GM12878 (cell line): ENCODE measurements around the gene CD82. TPM values are rescaled to one million over a fixed set of nuclear protein-coding genes. Genes with fewer than 3 reads are reported as not detected.

ENCODE experiments used
- ATAC-seq: fragments of 200-7000 bp; cut with Tn5 transposase; 3 replicates; pipeline ENCODE4 v1.9.1; 2020; ENCODE audit warnings: mild to moderate bottlenecking, moderate library complexity
- BruUV-seq: library from RNA; stranded (reverse); fragments of 400-500 nt; replicated peaks from 2 replicates; lab custom pipeline; 2021; lab: Mats Ljungman, UMichigan
- CTCF ChIA-PET: fragments of 300-600 bp; sonication (Branson Sonifier 250); formaldehyde crosslinking; extraction: SDS; loops from one replicate; lab custom pipeline; 2021; ENCODE audit warnings: inconsistent platforms; lab: Yijun Ruan, JAX
- POLR2A ChIA-PET: fragments of 350-600 bp; formaldehyde crosslinking; extraction: SDS; loops from one replicate; lab custom pipeline; 2021; ENCODE audit warnings: inconsistent platforms; lab: Charles Lee
- RAD21 ChIA-PET: fragments of 300-600 bp; sonication (Branson Sonifier 250); formaldehyde crosslinking; loops from one replicate; lab custom pipeline; 2023; ENCODE audit warnings: antibody characterized with exemption; ENCODE audit not compliant: unreplicated experiment; lab: Charles Lee
- SMC1A ChIA-PET: fragments of 300-600 bp; sonication (Branson Sonifier 250); formaldehyde crosslinking; loops from one replicate; lab custom pipeline; 2023; ENCODE audit not compliant: unreplicated experiment, uncharacterized antibody; lab: Charles Lee
- DNase-seq: peaks from one replicate; pipeline ENCODE4 v3.0.0-alpha.2; 2011; ENCODE audit warnings: low read depth, low spot score
- FAIRE-seq: peaks from 3 replicates; lab custom pipeline; 2011; peaks lifted over from hg19 to GRCh38; lab: Jason Lieb, UNC
- H2AFZ ChIP-seq: 2 replicates; pipeline ENCODE4 v1.6.0; 2011; ENCODE audit warnings: low read depth, low read length, control low read depth; ENCODE audit not compliant: control insufficient read depth
- H3K27ac ChIP-seq: 2 replicates; pipeline ENCODE4 v1.5.1; 2011; ENCODE audit warnings: control low read depth; ENCODE audit not compliant: control insufficient read depth, insufficient read depth
- H3K27me3 ChIP-seq, 2 experiments: replicated peaks in 1 of 2; 2 replicates each; pipeline versions ENCODE4 v1.6.0 to v1.6.1; 2011; ENCODE audit warnings: low read length in 1 of 2; ENCODE audit not compliant: control insufficient read depth in 2 of 2, insufficient read depth in 2 of 2
- H3K36me3 ChIP-seq, 2 experiments: 2 replicates each; pipeline ENCODE4 v1.5.1; 2011; ENCODE audit warnings: low read length in 1 of 2; ENCODE audit not compliant: control insufficient read depth in 2 of 2, insufficient read depth in 2 of 2
- H3K4me1 ChIP-seq: 2 replicates; pipeline ENCODE4 v1.6.1; 2011; ENCODE audit warnings: mild to moderate bottlenecking, low read length, moderate library complexity, mixed read lengths; ENCODE audit not compliant: control insufficient read depth, insufficient read depth
- H3K4me2 ChIP-seq: 2 replicates; pipeline ENCODE4 v1.6.0; 2011; ENCODE audit warnings: control low read depth; ENCODE audit not compliant: control insufficient read depth, insufficient read depth
- H3K4me3 ChIP-seq: fragments of 200-600 bp; sonication (generic); 2 replicates; pipeline ENCODE4 v1.5.1; 2016
- H3K79me2 ChIP-seq: 2 replicates; pipeline ENCODE4 v1.6.0; 2011; ENCODE audit warnings: low read length; ENCODE audit not compliant: control insufficient read depth, insufficient read depth
- H3K9ac ChIP-seq: 2 replicates; pipeline ENCODE4 v1.8.0; 2011; ENCODE audit warnings: low read length, control low read depth, mixed read lengths; ENCODE audit not compliant: control insufficient read depth, insufficient read depth
- H3K9me3 ChIP-seq: replicated peaks from 3 replicates; pipeline ENCODE4 v1.5.1; 2011; ENCODE audit warnings: mild to moderate bottlenecking, low read length; ENCODE audit not compliant: control insufficient read depth, insufficient read depth
- H4K20me1 ChIP-seq: 2 replicates; pipeline ENCODE4 v1.6.0; 2011; ENCODE audit not compliant: control insufficient read depth, insufficient read depth
- BCL11A ChIP-seq: IDR thresholded peaks from 2 replicates; pipeline ENCODE4 v1.6.1; 2011; ENCODE audit warnings: low read depth, low read length
- BRCA1 ChIP-seq: IDR thresholded peaks from 2 replicates; pipeline ENCODE4 v1.6.1; 2011; ENCODE audit warnings: low read depth, low read length, improper control_type of control experiment
- DPF2 ChIP-seq: fragments of 450-650 bp; IDR thresholded peaks from 2 replicates; pipeline ENCODE4 v1.6.1; 2017; ENCODE audit warnings: mild to moderate bottlenecking
- POLR2A ChIP-seq: IDR thresholded peaks from 2 replicates; pipeline ENCODE4 v1.6.1; 2011; ENCODE audit warnings: low read depth, mild to moderate bottlenecking, low read length
- POLR2AphosphoS2 ChIP-seq: IDR thresholded peaks from 2 replicates; pipeline ENCODE4 v1.6.1; 2011; ENCODE audit warnings: low read depth, mild to moderate bottlenecking, low read length, improper control_type of control experiment, moderate library complexity
- SIX5 ChIP-seq: IDR thresholded peaks from 2 replicates; pipeline ENCODE4 v1.6.1; 2011; ENCODE audit warnings: mild to moderate bottlenecking, low read depth, low read length, moderate library complexity; ENCODE audit not compliant: severe bottlenecking
- WRNIP1 ChIP-seq: IDR thresholded peaks from 2 replicates; pipeline ENCODE4 v1.6.1; 2011; ENCODE audit warnings: low read depth, low read length, improper control_type of control experiment, borderline replicate concordance
- YBX1 ChIP-seq: fragments of 450-650 bp; IDR thresholded peaks from 2 replicates; pipeline ENCODE4 v1.6.1; 2016; ENCODE audit warnings: antibody characterized with exemption
- YY1 ChIP-seq: IDR thresholded peaks from 2 replicates; pipeline ENCODE4 v1.6.1; 2011; ENCODE audit warnings: low read depth, mild to moderate bottlenecking, low read length
- ZNF207 ChIP-seq: fragments of 450-650 bp; IDR thresholded peaks from 2 replicates; pipeline ENCODE4 v1.6.1; 2014; ENCODE audit warnings: antibody characterized with exemption, mild to moderate bottlenecking, borderline replicate concordance
- ZNF217 ChIP-seq: fragments of 450-650 bp; IDR thresholded peaks from 2 replicates; pipeline ENCODE4 v1.6.1; 2017; ENCODE audit warnings: antibody characterized with exemption, mild to moderate bottlenecking
- WGBS: methylation state at CpG from one replicate; pipeline ENCODE4 v1.1.6; 2016; ENCODE audit warnings: low lambda C conversion rate; ENCODE audit not compliant: insufficient replicate concordance, insufficient coverage; ENCODE audit errors: missing lambda C conversion rate; 5-methylcytosine and 5-hydroxymethylcytosine counted together
- in situ Hi-C: fragments of 300-500 bp; cut with MboI; formaldehyde crosslinking; loops from 9 replicates; pipeline ENCODE4 v1.14.3; 2018; ENCODE audit warnings: mixed read lengths
- intact Hi-C: fragments of 100-400 bp; cut with micrococcal nuclease; formaldehyde crosslinking; loops from one replicate; pipeline ENCODE4 v1.14.2; 2022; ENCODE audit not compliant: unreplicated experiment
- polyA plus RNA-seq, 11 experiments: library from polyadenylated mRNA; depleted of rRNA in 4 of 11; unstranded in 6 of 11; stranded (reverse) in 5 of 11; fragments of >200 nt; fragmentation: Nextera tagmentation in 4 of 11; fragmentation: Illumina TruSeq in 1 of 11; extraction: Ambion mirVana in 4 of 11; extraction: Trizol in 1 of 11; gene quantifications; 1 replicate in 1 of 11; 2 replicates in 10 of 11; pipeline versions ENCODE4 v1.2.1 to v1.2.3, GENCODE V29; 2011 to 2016; ENCODE audit warnings: inconsistent platforms in 2 of 11, missing spikeins in 2 of 11, low read depth in 1 of 11
- total RNA-seq, 4 experiments: library from RNA; depleted of rRNA in 3 of 4; stranded (reverse); fragments of >200 nt in 3 of 4; fragmentation: Illumina TruSeq in 1 of 4; extraction: Trizol in 1 of 4; gene quantifications; 2 replicates each; pipeline versions ENCODE4 v1.2.1 to v1.2.3, GENCODE V29; 2013 to 2021
- TF ChIP-seq, protein P1 (sequence below): fragments of 450-650 bp; IDR thresholded peaks from 2 replicates; pipeline ENCODE4 v1.6.1; 2017; ENCODE audit warnings: mild to moderate bottlenecking, moderate library complexity
- TF ChIP-seq, protein P2 (sequence below): fragments of 450-650 bp; IDR thresholded peaks from 2 replicates; pipeline ENCODE4 v1.6.1; 2017; ENCODE audit warnings: mild to moderate bottlenecking
- TF ChIP-seq, protein P3 (sequence below), 3 experiments: IDR thresholded peaks in 2 of 3; conservative IDR thresholded peaks in 1 of 3; 2 replicates each; pipeline ENCODE4 v1.5.1; 2011; ENCODE audit warnings: low read depth in 3 of 3, low read length in 3 of 3, mild to moderate bottlenecking in 3 of 3, control low read depth in 2 of 3, moderate library complexity in 2 of 3, inconsistent platforms in 1 of 3, mixed read lengths in 1 of 3; ENCODE audit not compliant: control insufficient read depth in 2 of 3, insufficient read depth in 1 of 3; ENCODE audit errors: extremely low read depth in 1 of 3

The CD82 gene
- total and polyA plus RNA-seq, 10 of the 15 experiments (the other 5 are each of a cell fraction or from before 2014, with no cell fraction given) = 5.2 to 180 (median 84.7) TPM

DNA sequence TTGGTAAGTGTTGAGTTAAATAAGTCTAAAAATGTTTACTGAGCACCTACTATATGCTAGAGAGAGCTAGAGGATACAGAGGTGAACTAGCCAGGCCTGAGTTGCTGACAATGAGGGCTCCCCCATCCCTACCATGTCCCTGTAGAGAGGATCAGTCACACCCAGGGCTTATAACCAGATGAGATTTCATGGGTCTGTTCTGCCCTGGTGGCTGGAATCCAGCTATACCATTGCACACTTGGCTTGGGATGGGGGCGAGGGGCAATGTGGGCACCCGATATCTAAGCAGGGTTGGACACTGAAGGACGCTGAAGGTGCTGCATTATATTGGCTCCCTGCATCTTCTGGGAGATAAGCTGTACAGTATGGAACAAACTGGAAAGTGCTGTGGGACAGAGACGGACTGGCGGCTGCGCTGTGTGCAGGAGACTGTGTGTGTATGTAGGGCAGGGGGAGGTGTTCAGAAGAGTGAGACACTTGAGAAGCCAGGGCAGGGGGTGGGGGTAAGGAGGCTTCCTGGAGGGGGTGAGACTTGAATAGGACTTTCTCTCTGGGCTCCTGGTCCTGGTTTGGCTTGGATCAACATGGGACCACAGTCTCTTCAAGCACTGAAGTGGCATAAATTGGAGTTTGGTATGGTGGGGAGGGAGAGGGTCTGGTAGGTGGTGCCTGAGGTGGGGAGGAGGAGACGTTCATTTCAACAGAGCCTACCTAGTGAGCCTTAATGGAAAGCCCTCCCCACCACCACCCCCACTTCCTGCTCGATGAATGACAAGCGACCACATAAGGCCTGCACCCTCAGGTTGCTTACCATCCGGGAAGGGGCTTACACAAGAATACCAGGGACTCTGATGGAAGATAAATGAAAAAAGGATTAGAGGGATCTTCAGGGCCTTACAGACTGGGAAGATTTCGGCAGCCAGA, 1.8 kb downstream of the CD82 start:
- no peaks in the 10 kb centered on the region for H4K20me1 ChIP-seq
- in situ Hi-C loops = loop anchor here (5.0 kb wide), 1 partner anchor 40 kb away; no protein-coding TSS in a partner anchor
- peaks cover 67% of the 10 kb centered on the region for H3K79me2 ChIP-seq
- 9% methylated on average over 11 of the region's 11 CpGs for WGBS
- peak overlapping the region; percentile 83 for H3K27ac ChIP-seq
- ChIA-PET POLR2A (interaction anchor here (2.3 to 23.1 kb wide), 4 partner anchors 7 to 45 kb away, joined by 14 to 434 read pairs (median 153); no protein-coding TSS in a partner anchor), SMC1A (interaction anchor here (0.8 to 14.0 kb wide), 6 partner anchors 10 to 46 kb away, joined by 3 to 433 read pairs (median 8); no protein-coding TSS in a partner anchor), RAD21 (interaction anchor here (4.5 to 6.8 kb wide), 2 partner anchors 33 to 45 kb away, joined by 70 to 76 read pairs; no protein-coding TSS in a partner anchor), CTCF (interaction anchor here (0.9 to 4.7 kb wide), 4 partner anchors 10 to 50 kb away, joined by 3 to 27 read pairs (median 10); no protein-coding TSS in a partner anchor)
- peak overlapping the region; percentile 88 for H3K4me2 ChIP-seq
- H3K36me3 ChIP-seq = peaks cover 0 to 3% of the 10 kb centered on the region in 2 experiments; a peak in 3 of 4 replicates
- no peak overlapping the region for H2AFZ ChIP-seq
- FAIRE-seq (peak; percentile 52), ATAC-seq (peak; percentile 17), DNase-seq (no peak)
- no peaks in the 10 kb centered on the region for H3K27me3 ChIP-seq
- H3K9me3 ChIP-seq = no peaks in the 10 kb centered on the region
- peak overlapping the region; percentile 86 for H3K9ac ChIP-seq
- H3K4me1 ChIP-seq = peaks cover 35% of the 10 kb centered on the region
- H3K4me3 ChIP-seq = peak overlapping the region; percentile 89
- BruUV-seq = TSS peak; percentile 55
- intact Hi-C loops = loop anchor here (5.0 to 10.0 kb wide), 2 partner anchors 295 to 882 kb away; partner anchors contain the start of gene HSD17B12
- TF ChIP-seq POLR2A (peak; percentile 50; the same call in 1 of the 2 replicates), POLR2AphosphoS2 (peak; percentile 47; the same call in 1 of the 2 replicates), BCL11A (no peak), ZNF217 (no peak), SIX5 (no peak), BRCA1 (no peak), WRNIP1 (no peak), YBX1 (no peak), ZNF207 (no peak), DPF2 (no peak), YY1 (0 out of 2 replicates have a peak, but pooled peaks have one; percentile 10)
- TF ChIP-seq, protein P1, sequence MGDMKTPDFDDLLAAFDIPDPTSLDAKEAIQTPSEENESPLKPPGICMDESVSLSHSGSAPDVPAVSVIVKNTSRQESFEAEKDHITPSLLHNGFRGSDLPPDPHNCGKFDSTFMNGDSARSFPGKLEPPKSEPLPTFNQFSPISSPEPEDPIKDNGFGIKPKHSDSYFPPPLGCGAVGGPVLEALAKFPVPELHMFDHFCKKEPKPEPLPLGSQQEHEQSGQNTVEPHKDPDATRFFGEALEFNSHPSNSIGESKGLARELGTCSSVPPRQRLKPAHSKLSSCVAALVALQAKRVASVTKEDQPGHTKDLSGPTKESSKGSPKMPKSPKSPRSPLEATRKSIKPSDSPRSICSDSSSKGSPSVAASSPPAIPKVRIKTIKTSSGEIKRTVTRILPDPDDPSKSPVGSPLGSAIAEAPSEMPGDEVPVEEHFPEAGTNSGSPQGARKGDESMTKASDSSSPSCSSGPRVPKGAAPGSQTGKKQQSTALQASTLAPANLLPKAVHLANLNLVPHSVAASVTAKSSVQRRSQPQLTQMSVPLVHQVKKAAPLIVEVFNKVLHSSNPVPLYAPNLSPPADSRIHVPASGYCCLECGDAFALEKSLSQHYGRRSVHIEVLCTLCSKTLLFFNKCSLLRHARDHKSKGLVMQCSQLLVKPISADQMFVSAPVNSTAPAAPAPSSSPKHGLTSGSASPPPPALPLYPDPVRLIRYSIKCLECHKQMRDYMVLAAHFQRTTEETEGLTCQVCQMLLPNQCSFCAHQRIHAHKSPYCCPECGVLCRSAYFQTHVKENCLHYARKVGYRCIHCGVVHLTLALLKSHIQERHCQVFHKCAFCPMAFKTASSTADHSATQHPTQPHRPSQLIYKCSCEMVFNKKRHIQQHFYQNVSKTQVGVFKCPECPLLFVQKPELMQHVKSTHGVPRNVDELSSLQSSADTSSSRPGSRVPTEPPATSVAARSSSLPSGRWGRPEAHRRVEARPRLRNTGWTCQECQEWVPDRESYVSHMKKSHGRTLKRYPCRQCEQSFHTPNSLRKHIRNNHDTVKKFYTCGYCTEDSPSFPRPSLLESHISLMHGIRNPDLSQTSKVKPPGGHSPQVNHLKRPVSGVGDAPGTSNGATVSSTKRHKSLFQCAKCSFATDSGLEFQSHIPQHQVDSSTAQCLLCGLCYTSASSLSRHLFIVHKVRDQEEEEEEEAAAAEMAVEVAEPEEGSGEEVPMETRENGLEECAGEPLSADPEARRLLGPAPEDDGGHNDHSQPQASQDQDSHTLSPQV = no peak
- TF ChIP-seq, protein P2, sequence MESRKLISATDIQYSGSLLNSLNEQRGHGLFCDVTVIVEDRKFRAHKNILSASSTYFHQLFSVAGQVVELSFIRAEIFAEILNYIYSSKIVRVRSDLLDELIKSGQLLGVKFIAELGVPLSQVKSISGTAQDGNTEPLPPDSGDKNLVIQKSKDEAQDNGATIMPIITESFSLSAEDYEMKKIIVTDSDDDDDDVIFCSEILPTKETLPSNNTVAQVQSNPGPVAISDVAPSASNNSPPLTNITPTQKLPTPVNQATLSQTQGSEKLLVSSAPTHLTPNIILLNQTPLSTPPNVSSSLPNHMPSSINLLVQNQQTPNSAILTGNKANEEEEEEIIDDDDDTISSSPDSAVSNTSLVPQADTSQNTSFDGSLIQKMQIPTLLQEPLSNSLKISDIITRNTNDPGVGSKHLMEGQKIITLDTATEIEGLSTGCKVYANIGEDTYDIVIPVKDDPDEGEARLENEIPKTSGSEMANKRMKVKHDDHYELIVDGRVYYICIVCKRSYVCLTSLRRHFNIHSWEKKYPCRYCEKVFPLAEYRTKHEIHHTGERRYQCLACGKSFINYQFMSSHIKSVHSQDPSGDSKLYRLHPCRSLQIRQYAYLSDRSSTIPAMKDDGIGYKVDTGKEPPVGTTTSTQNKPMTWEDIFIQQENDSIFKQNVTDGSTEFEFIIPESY = no peak
- TF ChIP-seq, protein P3, sequence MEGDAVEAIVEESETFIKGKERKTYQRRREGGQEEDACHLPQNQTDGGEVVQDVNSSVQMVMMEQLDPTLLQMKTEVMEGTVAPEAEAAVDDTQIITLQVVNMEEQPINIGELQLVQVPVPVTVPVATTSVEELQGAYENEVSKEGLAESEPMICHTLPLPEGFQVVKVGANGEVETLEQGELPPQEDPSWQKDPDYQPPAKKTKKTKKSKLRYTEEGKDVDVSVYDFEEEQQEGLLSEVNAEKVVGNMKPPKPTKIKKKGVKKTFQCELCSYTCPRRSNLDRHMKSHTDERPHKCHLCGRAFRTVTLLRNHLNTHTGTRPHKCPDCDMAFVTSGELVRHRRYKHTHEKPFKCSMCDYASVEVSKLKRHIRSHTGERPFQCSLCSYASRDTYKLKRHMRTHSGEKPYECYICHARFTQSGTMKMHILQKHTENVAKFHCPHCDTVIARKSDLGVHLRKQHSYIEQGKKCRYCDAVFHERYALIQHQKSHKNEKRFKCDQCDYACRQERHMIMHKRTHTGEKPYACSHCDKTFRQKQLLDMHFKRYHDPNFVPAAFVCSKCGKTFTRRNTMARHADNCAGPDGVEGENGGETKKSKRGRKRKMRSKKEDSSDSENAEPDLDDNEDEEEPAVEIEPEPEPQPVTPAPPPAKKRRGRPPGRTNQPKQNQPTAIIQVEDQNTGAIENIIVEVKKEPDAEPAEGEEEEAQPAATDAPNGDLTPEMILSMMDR (IDR thresholded peaks at IDR 0.05 in 2 of 3, conservative IDR thresholded peaks at IDR 0.05 in 1 of 3; ENCODE audit: control insufficient read depth in 2 of 3, extremely low read depth in 1 of 3, insufficient read depth in 1 of 3, low read depth in 3 of 3, low read length in 3 of 3) = 0 out of 6 replicates have a peak, but pooled peaks of 1 of the 3 experiments have one; percentile 7
